Heart right ventricle (tissue), 16 donors: ENCODE data around the gene SLC38A11. TPM values are rescaled to one million over a fixed set of nuclear protein-coding genes. Genes with fewer than 3 reads are reported as not detected.

ENCODE experiments used
- ATAC-seq, 8 donors: fragments of 200-7000 bp; cut with Tn5 transposase; one replicate each; pipeline ENCODE4 v1.9.1; 2020; ENCODE audit warnings: mild to moderate bottlenecking in 8 of 8, moderate library complexity in 8 of 8, moderate number of reproducible peaks in 1 of 8
- DNase-seq, 2 donors: peaks; one replicate each; pipeline ENCODE4 v3.0.0-alpha.2; 2020
- H3K27ac ChIP-seq, 10 donors: fragments of 200-600 bp; sonication (generic) in 2 of 10; one replicate each; pipeline versions ENCODE4 v1.5.0 to v1.8.0; 2020 to 2022; ENCODE audit warnings: mild to moderate bottlenecking in 3 of 10
- H3K27me3 ChIP-seq, 7 donors: fragments of 200-600 bp; one replicate each; pipeline ENCODE4 v1.8.0; 2021 to 2022; ENCODE audit warnings: mild to moderate bottlenecking in 2 of 7
- H3K36me3 ChIP-seq, 9 donors: fragments of 200-600 bp; sonication (generic) in 1 of 9; one replicate each; pipeline versions ENCODE4 v1.5.0 to v1.8.0; 2020 to 2022; ENCODE audit warnings: mild to moderate bottlenecking in 2 of 9
- H3K4me1 ChIP-seq, 9 donors: fragments of 200-600 bp; sonication (generic) in 1 of 9; one replicate each; pipeline versions ENCODE4 v1.5.0 to v1.8.0; 2020 to 2022; ENCODE audit warnings: mild to moderate bottlenecking in 4 of 9
- H3K4me3 ChIP-seq, 10 donors: fragments of 200-600 bp; sonication (generic) in 2 of 10; one replicate each; pipeline versions ENCODE4 v1.5.0 to v1.8.0; 2020 to 2022; ENCODE audit warnings: mild to moderate bottlenecking in 7 of 10, moderate library complexity in 2 of 10
- H3K9me3 ChIP-seq, 11 donors: fragments of 200-600 bp in 10 of 11; sonication (generic) in 2 of 11; one replicate each; pipeline versions ENCODE4 v1.5.0 to v1.8.0; 2013 to 2022; ENCODE audit warnings: mild to moderate bottlenecking in 2 of 11, control low read depth in 1 of 11, moderate library complexity in 1 of 11
- WGBS, 2 donors: extraction: QIAGEN DNeasy Blood & Tissue Kit; methylation state at CpG; one replicate each; pipeline ENCODE4 v1.1.7; 2013; ENCODE audit warnings: inconsistent platforms in 1 of 2; 5-methylcytosine and 5-hydroxymethylcytosine counted together
- intact Hi-C, 10 donors: fragments of 100-400 bp; cut with DNase I; formaldehyde crosslinking; loops; one replicate each; pipeline versions ENCODE4 v1.11.1 to v1.14.2; 2022
- polyA plus RNA-seq, 2 donors: library from polyadenylated mRNA; stranded (reverse); fragments of 200-250 nt; gene quantifications; one replicate each; pipeline ENCODE4 v1.2.3, GENCODE V29; 2013
- total RNA-seq, 10 donors: library from RNA; stranded (reverse); fragmentation: NEBNext Ultra II Directional in 3 of 10; extraction: Animal tissue kit (Norgen Biotek cat#: 25700) in 3 of 10; gene quantifications; one replicate each; pipeline versions ENCODE4 v1.2.1 to v1.2.4, GENCODE V29; 2021 to 2023
- TF ChIP-seq, protein P1 (sequence below), 9 donors: fragments of 200-600 bp; sonication (generic) in 2 of 9; IDR thresholded peaks; one replicate each; pipeline versions ENCODE4 v1.5.0 to v1.8.0; 2021 to 2022; ENCODE audit warnings: antibody characterized with exemption in 9 of 9, mild to moderate bottlenecking in 5 of 9, moderate library complexity in 1 of 9
- donor health status: Arrhythmogenic right ventricular cardiomyopathy.
- donor health status: ischemic (EF 13 %, LVEDD 7.1; RV severe dilation, severe dysfunction).
- donor health status: healthy with polysubstance abuse.
- donor health status: DM: no; HTN: yes; CAD: no.
- donor health status: DM: no; HTN: no; CAD: no.
- donor health status: ischemic (EF 25% LVEDD 6.9; RV normal size, moderate dysfunction).
- donor health status: ischemic (EF 25% LVEDD 5.7; RV mildly dilated, moderate dysfunction).
- donor health status: healthy.
- donor health status: DM: yes; HTN: yes; CAD: no.
- donor health status: Ischemic cardiomyopathy.
- donor health status: ischemic (EF 35%, LVEDD 5.7; RV mildly dilated, moderate dysfunction).
- donor health status: nonischemic (EF 11% LVEDD 7.7; RV severe dilation, severe dysfunction).
- donor health status: DM: yes; HTN: yes; CAD: no.
- donor health status: PGD.
- donor health status: ischemic (EF 29% LVEDD 5.4; RV normal size, mild dysfunction).
- donor health status: nonischemic (EF 23%, LVEDD 6.1; RV moderate dilation, normal function).

The SLC38A11 gene
- total and polyA plus RNA-seq, 12 donors: 0.11 to 3.0 (median 0.45) TPM; not detected in 1

GRCh38 chr2:164852086-164852485 lies 103.2 kb downstream of the SLC38A11 start:
- DNase-seq (no peak), ATAC-seq (no peak)
- H3K4me1 ChIP-seq: no peaks in the 10 kb centered on the region
- TF ChIP-seq, protein P1, sequence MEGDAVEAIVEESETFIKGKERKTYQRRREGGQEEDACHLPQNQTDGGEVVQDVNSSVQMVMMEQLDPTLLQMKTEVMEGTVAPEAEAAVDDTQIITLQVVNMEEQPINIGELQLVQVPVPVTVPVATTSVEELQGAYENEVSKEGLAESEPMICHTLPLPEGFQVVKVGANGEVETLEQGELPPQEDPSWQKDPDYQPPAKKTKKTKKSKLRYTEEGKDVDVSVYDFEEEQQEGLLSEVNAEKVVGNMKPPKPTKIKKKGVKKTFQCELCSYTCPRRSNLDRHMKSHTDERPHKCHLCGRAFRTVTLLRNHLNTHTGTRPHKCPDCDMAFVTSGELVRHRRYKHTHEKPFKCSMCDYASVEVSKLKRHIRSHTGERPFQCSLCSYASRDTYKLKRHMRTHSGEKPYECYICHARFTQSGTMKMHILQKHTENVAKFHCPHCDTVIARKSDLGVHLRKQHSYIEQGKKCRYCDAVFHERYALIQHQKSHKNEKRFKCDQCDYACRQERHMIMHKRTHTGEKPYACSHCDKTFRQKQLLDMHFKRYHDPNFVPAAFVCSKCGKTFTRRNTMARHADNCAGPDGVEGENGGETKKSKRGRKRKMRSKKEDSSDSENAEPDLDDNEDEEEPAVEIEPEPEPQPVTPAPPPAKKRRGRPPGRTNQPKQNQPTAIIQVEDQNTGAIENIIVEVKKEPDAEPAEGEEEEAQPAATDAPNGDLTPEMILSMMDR (IDR thresholded peaks at IDR 0.05): no peak
- no peak overlapping the region for H3K27ac ChIP-seq
- no peaks in the 10 kb centered on the region for H3K36me3 ChIP-seq
- intact Hi-C loops: no loop called here
- no peaks in the 10 kb centered on the region for H3K9me3 ChIP-seq
- H3K4me3 ChIP-seq: no peak overlapping the region
- H3K27me3 ChIP-seq: no peaks in the 10 kb centered on the region
- 91 to 92% methylated on average over 4 of the region's 4 CpGs for WGBS, 2 donors

- TF ChIP-seq, protein P1 (IDR thresholded peaks at IDR 0.05): no peak
- H3K9me3 ChIP-seq: no peaks in the 10 kb centered on the region
- WGBS, 2 donors: 86 to 90% methylated on average over 4 of the region's 4 CpGs
- H3K27ac ChIP-seq: no peak overlapping the region
- no peaks in the 10 kb centered on the region for H3K36me3 ChIP-seq
- DNase-seq (no peak), ATAC-seq (no peak)
- H3K4me3 ChIP-seq: no peak overlapping the region
- no peaks in the 10 kb centered on the region for H3K27me3 ChIP-seq
- intact Hi-C loops: no loop called here
- H3K4me1 ChIP-seq: no peaks in the 10 kb centered on the region
These were observed 105.1 kb downstream of the SLC38A11 start for GRCh38 chr2:164850235-164850634.

GRCh38 chr2:164849506-164849905 lies 105.8 kb downstream of the SLC38A11 start:
- Histone ChIP-seq H3K27ac (no peak overlapping the region), H3K27me3 (no peaks in the 10 kb centered on the region), H3K36me3 (no peaks in the 10 kb centered on the region), H3K9me3 (no peaks in the 10 kb centered on the region), H3K4me3 (no peak overlapping the region), H3K4me1 (no peaks in the 10 kb centered on the region)
- intact Hi-C loops: loop anchor here in 3 of 10 donors (5.0 to 10.0 kb wide), 2 partner anchors 65 to 68 kb away; no protein-coding TSS in a partner anchor
- TF ChIP-seq, protein P1 (IDR thresholded peaks at IDR 0.05): no peak
- ATAC-seq (no peak), DNase-seq (no peak)
- 33 to 85% methylated on average over 1 of the region's 1 CpG for WGBS, 2 donors

- WGBS, 2 donors: 76 to 83% methylated on average over 2 of the region's 2 CpGs
- ATAC-seq: no peak
These were observed 107.2 kb downstream of the SLC38A11 start for GRCh38 chr2:164847981-164848741.

More at GRCh38 chr2:164847981-164848741, 107.2 kb downstream of the SLC38A11 start:
- TF ChIP-seq, protein P1 (IDR thresholded peaks at IDR 0.05): no peak
- no peaks in the 10 kb centered on the region for H3K9me3 ChIP-seq
- no peak for DNase-seq
- H3K36me3 ChIP-seq: no peaks in the 10 kb centered on the region
- peaks cover 0 to 4% (median 0%) of the 10 kb centered on the region in 9 donors for H3K4me1 ChIP-seq
- H3K4me3 ChIP-seq: no peak overlapping the region
- no peaks in the 10 kb centered on the region for H3K27me3 ChIP-seq
- H3K27ac ChIP-seq: no peak overlapping the region
- intact Hi-C loops: loop anchor here in 3 of 10 donors (5.0 to 10.0 kb wide), 2 partner anchors 67 to 69 kb away; no protein-coding TSS in a partner anchor
